DND-41 (cell line): ENCODE results near the gene CD82.

Experiments
- EZH2 ChIP-seq: IDR thresholded peaks from 3 replicates; pipeline ENCODE4 v1.6.1; 2012; ENCODE audit warnings: borderline replicate concordance, low read depth, mild to moderate bottlenecking, moderate library complexity, low read length, inconsistent platforms; ENCODE audit not compliant: severe bottlenecking
- TF ChIP-seq, protein P1 (sequence below): IDR thresholded peaks from 2 replicates; pipeline ENCODE4 v1.5.1; 2012; ENCODE audit warnings: borderline replicate concordance, low read length, moderate library complexity, mild to moderate bottlenecking; ENCODE audit not compliant: poor library complexity, severe bottlenecking; ENCODE audit errors: extremely low read depth

DNA sequence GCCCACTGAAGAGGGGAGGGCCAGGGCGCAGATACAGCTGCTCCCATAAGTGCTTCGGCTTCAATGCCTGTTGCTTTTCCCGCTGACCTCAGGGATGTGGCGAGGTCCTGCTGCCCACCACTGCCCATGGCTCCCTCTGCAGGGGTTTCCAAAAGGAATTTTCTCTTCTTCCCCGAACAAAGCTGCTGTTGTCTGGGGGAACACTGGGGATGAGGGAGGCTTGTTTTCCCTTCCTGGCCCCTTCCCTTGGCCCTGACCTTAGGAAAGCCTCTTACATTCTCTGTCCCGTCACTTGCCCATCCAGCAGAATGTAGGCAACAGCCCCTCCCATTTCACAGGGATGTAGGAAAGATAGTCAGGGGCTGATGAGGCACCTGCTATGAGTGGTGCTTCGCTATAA lies 34.8 kb downstream of the CD82 start:
- TF ChIP-seq, protein P1, sequence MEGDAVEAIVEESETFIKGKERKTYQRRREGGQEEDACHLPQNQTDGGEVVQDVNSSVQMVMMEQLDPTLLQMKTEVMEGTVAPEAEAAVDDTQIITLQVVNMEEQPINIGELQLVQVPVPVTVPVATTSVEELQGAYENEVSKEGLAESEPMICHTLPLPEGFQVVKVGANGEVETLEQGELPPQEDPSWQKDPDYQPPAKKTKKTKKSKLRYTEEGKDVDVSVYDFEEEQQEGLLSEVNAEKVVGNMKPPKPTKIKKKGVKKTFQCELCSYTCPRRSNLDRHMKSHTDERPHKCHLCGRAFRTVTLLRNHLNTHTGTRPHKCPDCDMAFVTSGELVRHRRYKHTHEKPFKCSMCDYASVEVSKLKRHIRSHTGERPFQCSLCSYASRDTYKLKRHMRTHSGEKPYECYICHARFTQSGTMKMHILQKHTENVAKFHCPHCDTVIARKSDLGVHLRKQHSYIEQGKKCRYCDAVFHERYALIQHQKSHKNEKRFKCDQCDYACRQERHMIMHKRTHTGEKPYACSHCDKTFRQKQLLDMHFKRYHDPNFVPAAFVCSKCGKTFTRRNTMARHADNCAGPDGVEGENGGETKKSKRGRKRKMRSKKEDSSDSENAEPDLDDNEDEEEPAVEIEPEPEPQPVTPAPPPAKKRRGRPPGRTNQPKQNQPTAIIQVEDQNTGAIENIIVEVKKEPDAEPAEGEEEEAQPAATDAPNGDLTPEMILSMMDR, result no peak
- no peak for TF ChIP-seq EZH2
